HepG2 (cell line): ENCODE data around the gene B4GALT5. TPM values are rescaled to one million over a fixed set of nuclear protein-coding genes. Genes with fewer than 3 reads are reported as not detected.
A peak's percentile ranks its signal among the peaks of the same experiment; 100 is the strongest.

Experiments
- ATAC-seq: fragments of 200-7000 bp; cut with Tn5 transposase; 3 replicates; pipeline ENCODE4 v1.9.1; 2020; ENCODE audit warnings: mild to moderate bottlenecking, moderate library complexity
- BruUV-seq: library from RNA; stranded (reverse); fragments of 400-500 nt; replicated peaks from 2 replicates; lab custom pipeline; 2021; lab: Mats Ljungman, UMichigan
- CTCF ChIA-PET: fragments of 300-600 bp; formaldehyde crosslinking; extraction: SDS; loops from one replicate; lab custom pipeline; 2021; ENCODE audit warnings: low total read pairs, inconsistent platforms, low intra/inter-chr PET ratio; lab: Yijun Ruan, JAX
- POLR2A ChIA-PET: fragments of 350-600 bp; sonication (Branson Sonifier 250); formaldehyde crosslinking; loops from one replicate; lab custom pipeline; 2020; ENCODE audit warnings: antibody characterized with exemption, inconsistent platforms; lab: Yijun Ruan, JAX
- DNase-seq: peaks from one replicate; pipeline ENCODE4 v3.0.0-alpha.2; 2015; ENCODE audit warnings: low spot score
- FAIRE-seq: peaks from 3 replicates; lab custom pipeline; 2011; peaks lifted over from hg19 to GRCh38; lab: Jason Lieb, UNC
- H2AFZ ChIP-seq: one replicate; pipeline ENCODE4 v1.6.1; 2011; ENCODE audit warnings: low read length, inconsistent platforms
- H3K27ac ChIP-seq: fragments of 300-600 bp; 3 replicates; pipeline ENCODE4 v1.8.0; 2011; ENCODE audit warnings: mixed run types, mild to moderate bottlenecking, mixed read lengths, low read length, inconsistent platforms; ENCODE audit not compliant: insufficient read depth; ENCODE audit errors: extremely low read length
- H3K27me3 ChIP-seq, 2 experiments: fragments of 200-600 bp in 1 of 2; 2 replicates in 1 of 2; 3 replicates in 1 of 2; pipeline versions ENCODE4 v1.6.0 to v1.8.0; 2011; ENCODE audit warnings: low read length in 2 of 2, mild to moderate bottlenecking in 2 of 2, moderate library complexity in 2 of 2, inconsistent platforms in 1 of 2; ENCODE audit not compliant: insufficient read depth in 2 of 2, control insufficient read depth in 1 of 2
- H3K36me3 ChIP-seq, 2 experiments: fragments of 200-600 bp in 1 of 2; replicated peaks in 1 of 2; 2 replicates in 1 of 2; 3 replicates in 1 of 2; pipeline versions ENCODE4 v1.5.1 to v1.8.0; 2011; ENCODE audit warnings: low read length in 2 of 2, inconsistent platforms in 1 of 2; ENCODE audit not compliant: insufficient read depth in 2 of 2, control insufficient read depth in 1 of 2
- H3K4me1 ChIP-seq: 2 replicates; pipeline ENCODE4 v1.5.1; 2012; ENCODE audit warnings: low read length, inconsistent platforms; ENCODE audit not compliant: insufficient read depth
- H3K4me2 ChIP-seq: 2 replicates; pipeline ENCODE4 v1.6.0; 2011; ENCODE audit warnings: low read depth, low read length, inconsistent platforms
- H3K4me3 ChIP-seq, 3 experiments: fragments of 200-600 bp in 1 of 3; sonication (generic), shearing (Covaris generic) in 1 of 3; replicated peaks in 1 of 3; 2 replicates each; pipeline ENCODE4 v1.5.1; 2011 to 2016; ENCODE audit warnings: low read length in 3 of 3, inconsistent platforms in 2 of 3, low read depth in 2 of 3, mild to moderate bottlenecking in 2 of 3, control low read depth in 1 of 3, mixed read lengths in 1 of 3; ENCODE audit not compliant: insufficient read depth in 1 of 3
- H3K79me2 ChIP-seq: one replicate; pipeline ENCODE4 v1.6.1; 2011; ENCODE audit warnings: low read length, inconsistent platforms; ENCODE audit not compliant: insufficient read depth
- H3K9ac ChIP-seq: 2 replicates; pipeline ENCODE4 v1.6.0; 2011; ENCODE audit warnings: mild to moderate bottlenecking, low read depth, low read length, inconsistent platforms; ENCODE audit not compliant: insufficient read depth
- H3K9me3 ChIP-seq: 2 replicates; pipeline ENCODE4 v1.5.1; 2012; ENCODE audit warnings: mild to moderate bottlenecking, low read length
- H4K20me1 ChIP-seq: 2 replicates; pipeline ENCODE4 v1.6.0; 2011; ENCODE audit warnings: inconsistent platforms, mild to moderate bottlenecking, low read length, moderate library complexity; ENCODE audit not compliant: insufficient read depth
- PRDM10 ChIP-seq: sonication (generic); formaldehyde crosslinking; IDR thresholded peaks from 2 replicates; pipeline ENCODE4 v1.4.0; 2020; ENCODE audit warnings: low read depth, missing genetic modification reagents
- ZNF644 ChIP-seq: IDR thresholded peaks from 2 replicates; pipeline ENCODE4 v1.6.1; 2016; ENCODE audit warnings: low read depth
- WGBS: methylation state at CpG from one replicate; pipeline ENCODE4 v1.1.6; 2017; ENCODE audit warnings: low lambda C conversion rate; 5-methylcytosine and 5-hydroxymethylcytosine counted together
- in situ Hi-C: cut with HindIII; loops from 2 replicates; pipeline ENCODE4 v1.10.0; 2017; ENCODE audit warnings: low pct_unique_long_range_greater_than_20kb; ENCODE audit not compliant: extremely low pct_ligation_motif_present
- intact Hi-C: fragments of 100-400 bp; cut with micrococcal nuclease; formaldehyde crosslinking; loops from one replicate; pipeline ENCODE4 v1.10.0; 2022; ENCODE audit not compliant: unreplicated experiment
- polyA plus RNA-seq, 8 experiments: library from polyadenylated mRNA; depleted of rRNA in 3 of 8; stranded (reverse) in 7 of 8; unstranded in 1 of 8; fragments of >200 nt; fragmentation: Illumina TruSeq in 4 of 8; extraction: Trizol in 4 of 8; gene quantifications; 2 replicates each; pipeline versions ENCODE4 v1.2.1 to v1.2.3, GENCODE V29; 2011 to 2016; ENCODE audit warnings: low read depth in 4 of 8, missing spikeins in 1 of 8, mixed read lengths in 1 of 8; ENCODE audit not compliant: insufficient read depth in 1 of 8
- total RNA-seq, 5 experiments: library from RNA; depleted of rRNA; stranded (reverse); fragments of >200 nt; fragmentation: Illumina TruSeq; extraction: Trizol; gene quantifications; 2 replicates each; pipeline ENCODE4 v1.2.3, GENCODE V29; 2016; ENCODE audit warnings: low read depth in 1 of 5

Gene B4GALT5
- total and polyA plus RNA-seq, 2 of the 13 experiments (the other 11 are each of a cell fraction or from before 2014, with no cell fraction given): 27.3 to 30.9 TPM

GRCh38 chr20:49692941-49693340, 20.7 kb downstream of the B4GALT5 start:
- Histone ChIP-seq H3K4me2 (no peak overlapping the region), H3K36me3 (no peaks in the 10 kb centered on the region), H3K79me2 (peaks cover 99% of the 10 kb centered on the region), H3K27ac (peak overlapping the region; percentile 5), H3K9me3 (no peaks in the 10 kb centered on the region), H3K4me1 (peaks cover 99% of the 10 kb centered on the region), H3K4me3 (no peak overlapping the region), H4K20me1 (peaks cover 20% of the 10 kb centered on the region), H2AFZ (no peak overlapping the region), H3K27me3 (no peaks in the 10 kb centered on the region), H3K9ac (no peak overlapping the region)
- in situ Hi-C loops (no loop called here), intact Hi-C loops (no loop called here)
- no TSS peak for BruUV-seq
- CTCF ChIA-PET: no interaction called here
- POLR2A ChIA-PET: interaction anchor here (1.0 to 3.5 kb wide), 2 partner anchors 14 to 17 kb away, joined by 3 to 35 read pairs; no protein-coding TSS in a partner anchor
- FAIRE-seq (no peak), DNase-seq (no peak), ATAC-seq (no peak)
- peak; percentile 81 for TF ChIP-seq PRDM10
- TF ChIP-seq ZNF644 (CRISPR knock-in tag): no peak
- WGBS: 80% methylated on average over 3 of the region's 3 CpGs
